Measurements from ENCODE around the gene MEGF10.

MEGF10 gene

GRCh38 chr5:127428748-127429147 is 138.2 kb downstream of the MEGF10 start:
- Histone ChIP-seq H3K9me3 (ENCODE audit: control insufficient read depth, low read length) (no peaks in the 10 kb centered on the region), H3K4me3 (ENCODE audit: insufficient read depth, low read depth, low read length) (no peak overlapping the region), H3K27ac (ENCODE audit: insufficient read depth, low read depth, low read length, poor library complexity, severe bottlenecking) (no peak overlapping the region), H3K36me3 (ENCODE audit: control insufficient read depth, insufficient read depth, low read length) (no peaks in the 10 kb centered on the region), H3K4me1 (ENCODE audit: control insufficient read depth, insufficient read depth, low read length) (peaks cover 15% of the 10 kb centered on the region), H3K27me3 (ENCODE audit: control insufficient read depth, insufficient read depth, low read length, poor library complexity, severe bottlenecking) (no peaks in the 10 kb centered on the region)
- 71 to 73% methylated on average over 5 of the region's 5 CpGs for WGBS, 2 experiments

- no peak overlapping the region for H3K27ac ChIP-seq (ENCODE audit: insufficient read depth, low read depth, low read length, poor library complexity, severe bottlenecking)
- H3K27me3 ChIP-seq (ENCODE audit: control insufficient read depth, insufficient read depth, low read length, poor library complexity, severe bottlenecking): no peaks in the 10 kb centered on the region
- peaks cover 15% of the 10 kb centered on the region for H3K4me1 ChIP-seq (ENCODE audit: control insufficient read depth, insufficient read depth, low read length)
- no peak overlapping the region for H3K4me3 ChIP-seq (ENCODE audit: insufficient read depth, low read depth, low read length)
- H3K36me3 ChIP-seq (ENCODE audit: control insufficient read depth, insufficient read depth, low read length): no peaks in the 10 kb centered on the region
- H3K9me3 ChIP-seq (ENCODE audit: control insufficient read depth, low read length): no peaks in the 10 kb centered on the region
Observed at GRCh38 chr5:127429928-127430327, 139.3 kb downstream of the MEGF10 start.

GRCh38 chr5:127430627-127431026 is 140.0 kb downstream of the MEGF10 start:
- H3K9me3 ChIP-seq (ENCODE audit: control insufficient read depth, low read length): no peaks in the 10 kb centered on the region
- no peak overlapping the region for H3K4me3 ChIP-seq (ENCODE audit: insufficient read depth, low read depth, low read length)
- H3K27me3 ChIP-seq (ENCODE audit: control insufficient read depth, insufficient read depth, low read length, poor library complexity, severe bottlenecking): no peaks in the 10 kb centered on the region
- no peaks in the 10 kb centered on the region for H3K36me3 ChIP-seq (ENCODE audit: control insufficient read depth, insufficient read depth, low read length)
- no peak overlapping the region for H3K27ac ChIP-seq (ENCODE audit: insufficient read depth, low read depth, low read length, poor library complexity, severe bottlenecking)
- peaks cover 11% of the 10 kb centered on the region for H3K4me1 ChIP-seq (ENCODE audit: control insufficient read depth, insufficient read depth, low read length)

- no peak overlapping the region for H3K27ac ChIP-seq (ENCODE audit: insufficient read depth, low read depth, low read length, poor library complexity, severe bottlenecking)
Observed at GRCh38 chr5:127431977-127432585, 141.5 kb downstream of the MEGF10 start.

GRCh38 chr5:127433526-127433925 is 142.9 kb downstream of the MEGF10 start:
- H3K36me3 ChIP-seq (ENCODE audit: control insufficient read depth, insufficient read depth, low read length): no peaks in the 10 kb centered on the region
- WGBS, 2 experiments: 98 to 100% methylated on average over 1 to 2 of the region's 2 CpGs
- no peaks in the 10 kb centered on the region for H3K27me3 ChIP-seq (ENCODE audit: control insufficient read depth, insufficient read depth, low read length, poor library complexity, severe bottlenecking)
- H3K4me3 ChIP-seq (ENCODE audit: insufficient read depth, low read depth, low read length): no peak overlapping the region
- no peaks in the 10 kb centered on the region for H3K9me3 ChIP-seq (ENCODE audit: control insufficient read depth, low read length)
- peaks cover 9% of the 10 kb centered on the region for H3K4me1 ChIP-seq (ENCODE audit: control insufficient read depth, insufficient read depth, low read length)
- H3K27ac ChIP-seq (ENCODE audit: insufficient read depth, low read depth, low read length, poor library complexity, severe bottlenecking): no peak overlapping the region

More at GRCh38 chr5:127431977-127432585, 141.5 kb downstream of the MEGF10 start:
- no peak overlapping the region for H3K4me3 ChIP-seq (ENCODE audit: insufficient read depth, low read depth, low read length)
- no peaks in the 10 kb centered on the region for H3K9me3 ChIP-seq (ENCODE audit: control insufficient read depth, low read length)
- H3K36me3 ChIP-seq (ENCODE audit: control insufficient read depth, insufficient read depth, low read length): no peaks in the 10 kb centered on the region
- peaks cover 11% of the 10 kb centered on the region for H3K4me1 ChIP-seq (ENCODE audit: control insufficient read depth, insufficient read depth, low read length)
- no peaks in the 10 kb centered on the region for H3K27me3 ChIP-seq (ENCODE audit: control insufficient read depth, insufficient read depth, low read length, poor library complexity, severe bottlenecking)
- 92% methylated on average over 6 to 7 of the region's 7 CpGs for WGBS, 2 experiments

GRCh38 chr5:127434588-127434987 is 144.0 kb downstream of the MEGF10 start:
- no peak overlapping the region for H3K27ac ChIP-seq (ENCODE audit: insufficient read depth, low read depth, low read length, poor library complexity, severe bottlenecking)
- no peaks in the 10 kb centered on the region for H3K4me1 ChIP-seq (ENCODE audit: control insufficient read depth, insufficient read depth, low read length)
- H3K27me3 ChIP-seq (ENCODE audit: control insufficient read depth, insufficient read depth, low read length, poor library complexity, severe bottlenecking): no peaks in the 10 kb centered on the region
- H3K4me3 ChIP-seq (ENCODE audit: insufficient read depth, low read depth, low read length): no peak overlapping the region
- H3K36me3 ChIP-seq (ENCODE audit: control insufficient read depth, insufficient read depth, low read length): no peaks in the 10 kb centered on the region
- 89 to 90% methylated on average over 12 of the region's 12 CpGs for WGBS, 2 experiments
- no peaks in the 10 kb centered on the region for H3K9me3 ChIP-seq (ENCODE audit: control insufficient read depth, low read length)

- WGBS, 2 experiments: 89 to 97% methylated on average over 2 of the region's 2 CpGs
- no peaks in the 10 kb centered on the region for H3K4me1 ChIP-seq (ENCODE audit: control insufficient read depth, insufficient read depth, low read length)
Observed at GRCh38 chr5:127435821-127436220, 145.2 kb downstream of the MEGF10 start.

GRCh38 chr5:127439644-127440043 is 149.0 kb downstream of the MEGF10 start:
- Histone ChIP-seq H3K36me3 (ENCODE audit: control insufficient read depth, insufficient read depth, low read length) (no peaks in the 10 kb centered on the region), H3K9me3 (ENCODE audit: control insufficient read depth, low read length) (no peaks in the 10 kb centered on the region), H3K27ac (ENCODE audit: insufficient read depth, low read depth, low read length, poor library complexity, severe bottlenecking) (no peak overlapping the region), H3K27me3 (ENCODE audit: control insufficient read depth, insufficient read depth, low read length, poor library complexity, severe bottlenecking) (no peaks in the 10 kb centered on the region), H3K4me1 (ENCODE audit: control insufficient read depth, insufficient read depth, low read length) (no peaks in the 10 kb centered on the region), H3K4me3 (ENCODE audit: insufficient read depth, low read depth, low read length) (no peak overlapping the region)
- 91 to 92% methylated on average over 4 of the region's 4 CpGs for WGBS, 2 experiments

More at GRCh38 chr5:127435821-127436220, 145.2 kb downstream of the MEGF10 start:
- Histone ChIP-seq H3K36me3 (ENCODE audit: control insufficient read depth, insufficient read depth, low read length) (no peaks in the 10 kb centered on the region), H3K27ac (ENCODE audit: insufficient read depth, low read depth, low read length, poor library complexity, severe bottlenecking) (no peak overlapping the region), H3K4me3 (ENCODE audit: insufficient read depth, low read depth, low read length) (no peak overlapping the region), H3K9me3 (ENCODE audit: control insufficient read depth, low read length) (no peaks in the 10 kb centered on the region), H3K27me3 (ENCODE audit: control insufficient read depth, insufficient read depth, low read length, poor library complexity, severe bottlenecking) (no peaks in the 10 kb centered on the region)

GRCh38 chr5:127440831-127441230 is 150.2 kb downstream of the MEGF10 start:
- Histone ChIP-seq H3K36me3 (ENCODE audit: control insufficient read depth, insufficient read depth, low read length) (no peaks in the 10 kb centered on the region), H3K27me3 (ENCODE audit: control insufficient read depth, insufficient read depth, low read length, poor library complexity, severe bottlenecking) (no peaks in the 10 kb centered on the region), H3K27ac (ENCODE audit: insufficient read depth, low read depth, low read length, poor library complexity, severe bottlenecking) (no peak overlapping the region), H3K4me1 (ENCODE audit: control insufficient read depth, insufficient read depth, low read length) (peaks cover under 1% of the 10 kb centered on the region), H3K9me3 (ENCODE audit: control insufficient read depth, low read length) (no peaks in the 10 kb centered on the region), H3K4me3 (ENCODE audit: insufficient read depth, low read depth, low read length) (no peak overlapping the region)
- 91 to 94% methylated on average over 7 of the region's 7 CpGs for WGBS, 2 experiments

GRCh38 chr5:127441799-127442484 is 151.3 kb downstream of the MEGF10 start:
- H3K27me3 ChIP-seq (ENCODE audit: control insufficient read depth, insufficient read depth, low read length, poor library complexity, severe bottlenecking): no peaks in the 10 kb centered on the region
- no peaks in the 10 kb centered on the region for H3K9me3 ChIP-seq (ENCODE audit: control insufficient read depth, low read length)
- no peak overlapping the region for H3K27ac ChIP-seq (ENCODE audit: insufficient read depth, low read depth, low read length, poor library complexity, severe bottlenecking)
- H3K4me1 ChIP-seq (ENCODE audit: control insufficient read depth, insufficient read depth, low read length): peaks cover 9% of the 10 kb centered on the region
- H3K4me3 ChIP-seq (ENCODE audit: insufficient read depth, low read depth, low read length): no peak overlapping the region
- 92% methylated on average over 4 of the region's 4 CpGs for WGBS, 2 experiments
- H3K36me3 ChIP-seq (ENCODE audit: control insufficient read depth, insufficient read depth, low read length): no peaks in the 10 kb centered on the region

Measured in ectodermal cell (in vitro differentiated cells).